ENCODE data around the gene NR5A1.

Gene NR5A1

DNA sequence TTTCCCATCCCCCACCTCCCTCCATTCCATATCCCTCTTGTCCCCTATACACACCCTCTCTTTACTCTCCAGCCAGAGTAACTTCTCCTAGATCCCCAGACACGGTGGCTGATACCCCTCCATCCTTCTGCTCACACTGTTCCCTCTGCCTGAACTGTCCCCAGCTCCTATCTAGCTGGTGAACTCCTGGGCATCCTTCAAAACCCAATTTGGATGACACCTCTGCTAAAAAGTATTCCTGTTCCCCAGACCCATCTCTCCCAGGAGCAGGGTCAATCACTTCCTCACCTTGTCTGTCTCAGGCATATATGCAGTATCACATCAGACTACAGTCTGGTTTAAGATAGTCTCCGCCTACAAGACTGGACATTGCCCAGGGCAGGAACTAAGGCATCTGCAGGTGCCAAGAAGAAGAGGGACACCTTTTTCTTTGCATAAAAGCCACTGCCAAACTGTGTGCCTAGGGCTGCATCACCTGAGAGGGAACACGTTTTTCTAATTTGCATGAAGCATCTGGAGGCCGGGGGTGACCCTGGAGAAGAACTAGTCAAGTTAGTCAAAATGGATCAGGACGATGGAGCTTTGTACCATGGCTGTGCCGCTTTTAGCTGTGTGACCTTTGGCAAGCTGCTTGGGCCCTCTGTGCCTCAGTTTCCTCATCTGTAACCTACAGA is 27.1 kb downstream of the NR5A1 start:
- H3K79me2 ChIP-seq (ENCODE audit: control insufficient read depth, low read length), result no peaks in the 10 kb centered on the region
- TF ChIP-seq, protein P1, sequence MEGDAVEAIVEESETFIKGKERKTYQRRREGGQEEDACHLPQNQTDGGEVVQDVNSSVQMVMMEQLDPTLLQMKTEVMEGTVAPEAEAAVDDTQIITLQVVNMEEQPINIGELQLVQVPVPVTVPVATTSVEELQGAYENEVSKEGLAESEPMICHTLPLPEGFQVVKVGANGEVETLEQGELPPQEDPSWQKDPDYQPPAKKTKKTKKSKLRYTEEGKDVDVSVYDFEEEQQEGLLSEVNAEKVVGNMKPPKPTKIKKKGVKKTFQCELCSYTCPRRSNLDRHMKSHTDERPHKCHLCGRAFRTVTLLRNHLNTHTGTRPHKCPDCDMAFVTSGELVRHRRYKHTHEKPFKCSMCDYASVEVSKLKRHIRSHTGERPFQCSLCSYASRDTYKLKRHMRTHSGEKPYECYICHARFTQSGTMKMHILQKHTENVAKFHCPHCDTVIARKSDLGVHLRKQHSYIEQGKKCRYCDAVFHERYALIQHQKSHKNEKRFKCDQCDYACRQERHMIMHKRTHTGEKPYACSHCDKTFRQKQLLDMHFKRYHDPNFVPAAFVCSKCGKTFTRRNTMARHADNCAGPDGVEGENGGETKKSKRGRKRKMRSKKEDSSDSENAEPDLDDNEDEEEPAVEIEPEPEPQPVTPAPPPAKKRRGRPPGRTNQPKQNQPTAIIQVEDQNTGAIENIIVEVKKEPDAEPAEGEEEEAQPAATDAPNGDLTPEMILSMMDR (IDR thresholded peaks at IDR 0.05; ENCODE audit: low read depth, low read length, poor library complexity, severe bottlenecking), result no peak
- TF ChIP-seq EZH2phosphoT487 (IDR thresholded peaks at IDR 0.05; ENCODE audit: borderline replicate concordance, low read length), result no peak
- H3F3A ChIP-seq (ENCODE audit: control insufficient read depth, insufficient read depth), result no peaks in the 10 kb centered on the region
- no peaks in the 10 kb centered on the region for H3K9me3 ChIP-seq (ENCODE audit: control insufficient read depth, insufficient read depth, low read length)
- H3K27me3 ChIP-seq (ENCODE audit: control insufficient read depth, low read length), result no peaks in the 10 kb centered on the region
- H3K4me3 ChIP-seq (ENCODE audit: low read length), result 0 out of 2 replicates have a peak overlapping the region, but pooled peaks have one; percentile 12
- peaks cover 14% of the 10 kb centered on the region for H3K4me1 ChIP-seq (ENCODE audit: control insufficient read depth, low read length)
- H4K20me1 ChIP-seq (ENCODE audit: control insufficient read depth, insufficient read depth, low read depth, low read length), result no peaks in the 10 kb centered on the region
- peak overlapping the region; percentile 48 for H3K4me2 ChIP-seq (ENCODE audit: low read length)
- H3K27ac ChIP-seq (ENCODE audit: low read depth, low read length), result no peak overlapping the region
- H3K9me2 ChIP-seq (replicated peaks; ENCODE audit: control insufficient read depth, low read length), result no peaks in the 10 kb centered on the region
- no peaks in the 10 kb centered on the region for H3K36me3 ChIP-seq (ENCODE audit: control insufficient read depth, low read length)

DNA sequence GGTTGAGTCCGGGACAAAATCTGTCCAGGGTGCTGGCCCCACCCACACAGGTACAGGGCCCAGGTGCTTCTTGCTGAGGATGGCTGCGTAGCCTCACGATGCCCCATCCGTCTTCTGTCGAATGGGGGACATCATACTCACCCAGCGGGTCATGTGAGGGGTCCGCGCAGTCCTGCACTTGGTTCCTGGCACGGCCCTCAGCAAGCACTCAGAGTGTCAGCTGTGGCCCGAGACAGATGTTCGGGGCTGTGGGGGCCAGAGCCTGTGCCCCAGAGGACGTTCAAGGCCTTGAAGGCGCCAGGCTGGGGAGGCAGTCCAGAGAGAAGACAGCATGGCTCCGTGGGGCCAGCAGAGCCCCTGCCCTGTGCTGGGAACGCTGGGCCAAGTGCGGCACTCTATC is 27.8 kb downstream of the NR5A1 start:
- no peaks in the 10 kb centered on the region for H3K79me2 ChIP-seq (ENCODE audit: control insufficient read depth, low read length)
- no peaks in the 10 kb centered on the region for H3F3A ChIP-seq (ENCODE audit: control insufficient read depth, insufficient read depth)
- no peaks in the 10 kb centered on the region for H3K9me2 ChIP-seq (replicated peaks; ENCODE audit: control insufficient read depth, low read length)
- TF ChIP-seq EZH2phosphoT487 (IDR thresholded peaks at IDR 0.05; ENCODE audit: borderline replicate concordance, low read length), result no peak
- TF ChIP-seq, protein P1 (IDR thresholded peaks at IDR 0.05; ENCODE audit: low read depth, low read length, poor library complexity, severe bottlenecking), result no peak
- no peak overlapping the region for H3K27ac ChIP-seq (ENCODE audit: low read depth, low read length)
- H3K4me2 ChIP-seq (ENCODE audit: low read length), result no peak overlapping the region
- no peaks in the 10 kb centered on the region for H3K27me3 ChIP-seq (ENCODE audit: control insufficient read depth, low read length)
- no peaks in the 10 kb centered on the region for H3K9me3 ChIP-seq (ENCODE audit: control insufficient read depth, insufficient read depth, low read length)
- H3K4me3 ChIP-seq (ENCODE audit: low read length), result no peak overlapping the region
- H4K20me1 ChIP-seq (ENCODE audit: control insufficient read depth, insufficient read depth, low read depth, low read length), result no peaks in the 10 kb centered on the region
- no peaks in the 10 kb centered on the region for H3K36me3 ChIP-seq (ENCODE audit: control insufficient read depth, low read length)
- H3K4me1 ChIP-seq (ENCODE audit: control insufficient read depth, low read length), result peaks cover 14% of the 10 kb centered on the region

DNA sequence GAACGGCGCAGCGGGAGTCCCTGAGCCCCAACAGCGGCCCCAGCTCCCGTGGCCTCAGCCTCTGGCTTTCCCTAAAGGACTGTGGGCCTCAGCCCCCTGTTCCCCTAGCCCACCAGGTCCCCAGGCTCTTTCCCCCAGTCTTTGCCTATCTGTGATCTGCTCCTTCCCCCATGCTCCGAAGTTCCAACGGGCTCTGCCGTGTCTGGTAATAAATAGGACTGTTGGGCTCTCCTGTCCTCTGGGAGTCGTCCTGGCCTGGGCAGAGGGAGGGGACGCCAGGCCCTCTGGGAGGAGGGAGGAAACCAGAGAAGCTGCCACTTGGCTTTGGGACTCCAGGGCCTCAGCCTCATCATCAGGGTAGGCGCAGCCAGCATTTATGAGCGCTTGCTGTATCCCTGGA is 28.8 kb downstream of the NR5A1 start:
- H3K4me3 ChIP-seq (ENCODE audit: low read length), result no peak overlapping the region
- no peak for TF ChIP-seq EZH2phosphoT487 (IDR thresholded peaks at IDR 0.05; ENCODE audit: borderline replicate concordance, low read length)
- TF ChIP-seq, protein P1 (IDR thresholded peaks at IDR 0.05; ENCODE audit: low read depth, low read length, poor library complexity, severe bottlenecking), result no peak
- H4K20me1 ChIP-seq (ENCODE audit: control insufficient read depth, insufficient read depth, low read depth, low read length), result no peaks in the 10 kb centered on the region
- H3K9me2 ChIP-seq (replicated peaks; ENCODE audit: control insufficient read depth, low read length), result no peaks in the 10 kb centered on the region
- H3K9me3 ChIP-seq (ENCODE audit: control insufficient read depth, insufficient read depth, low read length), result no peaks in the 10 kb centered on the region
- H3F3A ChIP-seq (ENCODE audit: control insufficient read depth, insufficient read depth), result no peaks in the 10 kb centered on the region
- no peak overlapping the region for H3K4me2 ChIP-seq (ENCODE audit: low read length)
- H3K36me3 ChIP-seq (ENCODE audit: control insufficient read depth, low read length), result no peaks in the 10 kb centered on the region
- no peak overlapping the region for H3K27ac ChIP-seq (ENCODE audit: low read depth, low read length)
- H3K79me2 ChIP-seq (ENCODE audit: control insufficient read depth, low read length), result no peaks in the 10 kb centered on the region
- H3K27me3 ChIP-seq (ENCODE audit: control insufficient read depth, low read length), result no peaks in the 10 kb centered on the region
- H3K4me1 ChIP-seq (ENCODE audit: control insufficient read depth, low read length), result peaks cover 14% of the 10 kb centered on the region

Data from DOHH2 (cell line).